ENCODE results near the gene SOSTDC1. TPM values are rescaled to one million over a fixed set of nuclear protein-coding genes. Genes with fewer than 3 reads are reported as not detected.

The SOSTDC1 gene
- total and polyA plus RNA-seq, 4 donors: not detected

GRCh38 chr7:16417906-16418305 is 47.6 kb downstream of the SOSTDC1 start:
- H3K27me3 ChIP-seq (ENCODE audit: control insufficient read depth in 1 of 2, insufficient read depth in 2 of 2, low read length in 1 of 2): no peaks in the 10 kb centered on the region
- no peak for ATAC-seq (ENCODE audit: low FRiP score)
- no peak for DNase-seq
- no peak overlapping the region for H3K27ac ChIP-seq (ENCODE audit: low read depth in 1 of 2, low read length in 2 of 2)
- H3K4me1 ChIP-seq (ENCODE audit: control insufficient read depth in 1 of 2, insufficient read depth in 2 of 2, low read length in 2 of 2): no peaks in the 10 kb centered on the region
- 49 to 57% methylated on average over 1 of the region's 1 CpG for WGBS, 2 donors
- no peaks in the 10 kb centered on the region for H3K9me3 ChIP-seq (ENCODE audit: control insufficient read depth, low read length)
- no peaks in the 10 kb centered on the region for H3K36me3 ChIP-seq (ENCODE audit: control insufficient read depth in 1 of 2, insufficient read depth in 2 of 2, low read length in 1 of 2)
- intact Hi-C loops (cut with DNase I): loop anchor here in 1 of 2 donors (10.0 kb wide), 1 partner anchor 147 kb away; no protein-coding TSS in a partner anchor
- H3K4me3 ChIP-seq (ENCODE audit: low read length in 2 of 2): no peak overlapping the region

- 73 to 76% methylated on average over 7 of the region's 7 CpGs for WGBS, 2 donors
- no peak for DNase-seq
- ATAC-seq (ENCODE audit: low FRiP score): no peak
- Histone ChIP-seq H3K9me3 (ENCODE audit: control insufficient read depth, low read length) (no peaks in the 10 kb centered on the region), H3K4me1 (ENCODE audit: control insufficient read depth in 1 of 2, insufficient read depth in 2 of 2, low read length in 2 of 2) (no peaks in the 10 kb centered on the region), H3K27ac (ENCODE audit: low read depth in 1 of 2, low read length in 2 of 2) (no peak overlapping the region), H3K4me3 (ENCODE audit: low read length in 2 of 2) (no peak overlapping the region), H3K27me3 (ENCODE audit: control insufficient read depth in 1 of 2, insufficient read depth in 2 of 2, low read length in 1 of 2) (no peaks in the 10 kb centered on the region), H3K36me3 (ENCODE audit: control insufficient read depth in 1 of 2, insufficient read depth in 2 of 2, low read length in 1 of 2) (no peaks in the 10 kb centered on the region)
- intact Hi-C loops (cut with DNase I): loop anchor here in 1 of 2 donors (10.0 kb wide), 1 partner anchor 148 kb away; no protein-coding TSS in a partner anchor
These were observed 49.0 kb downstream of the SOSTDC1 start for GRCh38 chr7:16416289-16417282.

GRCh38 chr7:16412274-16413254 is 53.0 kb downstream of the SOSTDC1 start:
- H3K27ac ChIP-seq (ENCODE audit: low read depth in 1 of 2, low read length in 2 of 2): no peak overlapping the region
- H3K36me3 ChIP-seq (ENCODE audit: control insufficient read depth in 1 of 2, insufficient read depth in 2 of 2, low read length in 1 of 2): no peaks in the 10 kb centered on the region
- no peaks in the 10 kb centered on the region for H3K27me3 ChIP-seq (ENCODE audit: control insufficient read depth in 1 of 2, insufficient read depth in 2 of 2, low read length in 1 of 2)
- no peaks in the 10 kb centered on the region for H3K9me3 ChIP-seq (ENCODE audit: control insufficient read depth, low read length)
- ATAC-seq (ENCODE audit: low FRiP score) (peak; percentile 15), DNase-seq (no peak)
- intact Hi-C loops (cut with DNase I): loop anchor here in 1 of 2 donors (10.0 kb wide), 1 partner anchor 152 kb away; no protein-coding TSS in a partner anchor
- 61 to 64% methylated on average over 8 of the region's 8 CpGs for WGBS, 2 donors
- no peak overlapping the region for H3K4me3 ChIP-seq (ENCODE audit: low read length in 2 of 2)
- H3K4me1 ChIP-seq (ENCODE audit: control insufficient read depth in 1 of 2, insufficient read depth in 2 of 2, low read length in 2 of 2): no peaks in the 10 kb centered on the region

Other genes with a start within 250 kb of the SOSTDC1 start
- gene CRPPA, start 44.2 kb downstream of the SOSTDC1 start, total RNA-seq: 1 to 10 TPM; 2.1 to 2.4 TPM
- gene CRPPA, start 44.2 kb downstream of the SOSTDC1 start, polyA plus RNA-seq: under 1 TPM; 0.13 to 0.23 TPM
- gene LRRC72, start 61.1 kb upstream of the SOSTDC1 start, total RNA-seq: not detected
- gene LRRC72, start 61.1 kb upstream of the SOSTDC1 start, polyA plus RNA-seq: not detected
- 10 to 100 TPM; 13.5 to 22.5 TPM for gene ANKMY2, start 180.0 kb upstream of the SOSTDC1 start, total RNA-seq
- 10 to 100 TPM in 1 of 2 donors, 1 to 10 TPM in 1; 9.4 to 12.3 TPM for gene ANKMY2, start 180.0 kb upstream of the SOSTDC1 start, polyA plus RNA-seq
- gene BZW2, start 180.4 kb upstream of the SOSTDC1 start, total RNA-seq: 10 to 100 TPM; 31.1 to 32.8 TPM
- 10 to 100 TPM in 1 of 2 donors, 1 to 10 TPM in 1; 9.0 to 14.5 TPM for gene BZW2, start 180.4 kb upstream of the SOSTDC1 start, polyA plus RNA-seq

Data from aorta (tissue), 5 donors.